Parathyroid adenoma (tissue), 2 donors: ENCODE measurements around the gene PLEKHJ1.

ENCODE experiments used
- H2AFZ ChIP-seq: fragments of 300-600 bp; sonication (generic); one replicate; pipeline ENCODE4 v1.7.0; 2017; ENCODE audit warnings: antibody characterized with exemption, mild to moderate bottlenecking
- H3K27ac ChIP-seq: fragments of 300-600 bp; sonication (generic); one replicate; pipeline ENCODE4 v1.7.0; 2017
- H3K27me3 ChIP-seq: fragments of 300-600 bp; sonication (generic); one replicate; pipeline ENCODE4 v1.7.0; 2017; ENCODE audit warnings: low read length; ENCODE audit not compliant: control insufficient read depth, insufficient read depth
- H3K36me3 ChIP-seq: fragments of 300-600 bp; sonication (generic); one replicate; pipeline ENCODE4 v1.7.0; 2017; ENCODE audit warnings: low read length; ENCODE audit not compliant: control insufficient read depth, insufficient read depth
- H3K4me1 ChIP-seq: fragments of 300-600 bp; sonication (generic); one replicate; pipeline ENCODE4 v1.7.0; 2017; ENCODE audit warnings: control low read depth
- H3K4me2 ChIP-seq: fragments of 300-600 bp; sonication (generic); one replicate; pipeline ENCODE4 v1.7.0; 2017; ENCODE audit warnings: low read length
- H3K4me3 ChIP-seq: fragments of 300-600 bp; sonication (generic); one replicate; pipeline ENCODE4 v1.7.0; 2017; ENCODE audit warnings: low read depth, low read length
- H3K79me2 ChIP-seq: fragments of 300-600 bp; sonication (generic); one replicate; pipeline ENCODE4 v1.7.0; 2017; ENCODE audit warnings: control low read depth
- H3K9ac ChIP-seq: fragments of 300-600 bp; sonication (generic); one replicate; pipeline ENCODE4 v1.7.0; 2017; ENCODE audit warnings: mild to moderate bottlenecking
- H3K9me3 ChIP-seq: fragments of 300-600 bp; sonication (generic); one replicate; pipeline ENCODE4 v1.7.0; 2017; ENCODE audit warnings: low read length; ENCODE audit not compliant: control insufficient read depth
- CTCF ChIP-seq: fragments of 300-600 bp; sonication (generic); IDR thresholded peaks from one replicate; pipeline ENCODE4 v1.7.0; 2017; ENCODE audit warnings: antibody characterized with exemption, mild to moderate bottlenecking
- donor health status: primary hyperparathyroidism.

PLEKHJ1 gene

GRCh38 chr19:2251106-2252054 is 15.3 kb upstream of the PLEKHJ1 start:
- Histone ChIP-seq H2AFZ (no peak overlapping the region), H3K9ac (no peak overlapping the region), H3K79me2 (no peaks in the 10 kb centered on the region), H3K4me2 (no peak overlapping the region), H3K4me1 (no peaks in the 10 kb centered on the region), H3K27me3 (peaks cover 14% of the 10 kb centered on the region), H3K36me3 (no peaks in the 10 kb centered on the region), H3K4me3 (no peak overlapping the region), H3K9me3 (no peaks in the 10 kb centered on the region), H3K27ac (no peak overlapping the region)
- TF ChIP-seq CTCF: no peak

GRCh38 chr19:2250766-2251105 is 14.6 kb upstream of the PLEKHJ1 start:
- H3K4me1 ChIP-seq: no peaks in the 10 kb centered on the region
- no peak overlapping the region for H3K4me3 ChIP-seq

GRCh38 chr19:2249880-2250765 is 14.0 kb upstream of the PLEKHJ1 start:
- no peak overlapping the region for H3K4me2 ChIP-seq
- H3K27me3 ChIP-seq: peaks cover 14% of the 10 kb centered on the region
- H3K36me3 ChIP-seq: no peaks in the 10 kb centered on the region
- no peak overlapping the region for H3K9ac ChIP-seq
- no peak overlapping the region for H3K4me3 ChIP-seq
- H3K4me1 ChIP-seq: no peaks in the 10 kb centered on the region
- no peaks in the 10 kb centered on the region for H3K79me2 ChIP-seq
- no peak for TF ChIP-seq CTCF
- H3K9me3 ChIP-seq: no peaks in the 10 kb centered on the region
- no peak overlapping the region for H2AFZ ChIP-seq
- no peak overlapping the region for H3K27ac ChIP-seq

More at GRCh38 chr19:2250766-2251105, 14.6 kb upstream of the PLEKHJ1 start:
- H3K27me3 ChIP-seq: peaks cover 14% of the 10 kb centered on the region
- H3K9ac ChIP-seq: no peak overlapping the region
- H3K79me2 ChIP-seq: no peaks in the 10 kb centered on the region
- no peaks in the 10 kb centered on the region for H3K9me3 ChIP-seq
- H3K4me2 ChIP-seq: no peak overlapping the region
- H2AFZ ChIP-seq: no peak overlapping the region
- no peaks in the 10 kb centered on the region for H3K36me3 ChIP-seq
- TF ChIP-seq CTCF: no peak
- H3K27ac ChIP-seq: no peak overlapping the region

GRCh38 chr19:2249010-2249866 is 13.1 kb upstream of the PLEKHJ1 start, which contains the start of gene AMH:
Gene AMH, plus strand, starts transcription at chr19:2249323. Its CDS starts 10 bp downstream, at chr19:2249333.
- Histone ChIP-seq H3K36me3 (no peaks in the 10 kb centered on the region), H3K9ac (no peak within 1 kb of the TSS), H3K9me3 (no peaks in the 10 kb centered on the region), H3K4me3 (no peak within 1 kb of the TSS), H3K79me2 (no peaks in the 10 kb centered on the region), H2AFZ (no peak within 1 kb of the TSS), H3K4me2 (no peak within 1 kb of the TSS), H3K27ac (no peak within 1 kb of the TSS), H3K4me1 (no peaks in the 10 kb centered on the region), H3K27me3 (peaks cover 14% of the 10 kb centered on the region)
- TF ChIP-seq CTCF: no peak
